NB4 (cell line): ENCODE results near the gene LRRC3C.
A peak's percentile ranks its signal among the peaks of the same experiment; 100 is the strongest.

Experiments
- DNase-seq: peaks from one replicate; pipeline ENCODE4 v3.0.0; 2010; ENCODE audit warnings: low read depth
- H3K4me3 ChIP-seq: one replicate; pipeline ENCODE4 v1.5.1; 2011; ENCODE audit warnings: mild to moderate bottlenecking, low read depth, low read length, moderate library complexity
- MYC ChIP-seq: IDR thresholded peaks from 2 replicates; pipeline ENCODE4 v1.6.1; 2011; ENCODE audit warnings: low read depth, low read length
- POLR2A ChIP-seq: IDR thresholded peaks from 2 replicates; pipeline ENCODE4 v1.6.1; 2011; ENCODE audit warnings: mild to moderate bottlenecking; ENCODE audit not compliant: insufficient read length; ENCODE audit errors: extremely low read depth
- TF ChIP-seq, protein P1 (sequence below): IDR thresholded peaks from 2 replicates; pipeline ENCODE4 v1.6.1; 2011; ENCODE audit warnings: low read depth, low read length
- TF ChIP-seq, protein P2 (sequence below): IDR thresholded peaks from one replicate; pipeline ENCODE4 v1.5.1; 2012; ENCODE audit warnings: low read depth, low read length

The LRRC3C gene

DNA sequence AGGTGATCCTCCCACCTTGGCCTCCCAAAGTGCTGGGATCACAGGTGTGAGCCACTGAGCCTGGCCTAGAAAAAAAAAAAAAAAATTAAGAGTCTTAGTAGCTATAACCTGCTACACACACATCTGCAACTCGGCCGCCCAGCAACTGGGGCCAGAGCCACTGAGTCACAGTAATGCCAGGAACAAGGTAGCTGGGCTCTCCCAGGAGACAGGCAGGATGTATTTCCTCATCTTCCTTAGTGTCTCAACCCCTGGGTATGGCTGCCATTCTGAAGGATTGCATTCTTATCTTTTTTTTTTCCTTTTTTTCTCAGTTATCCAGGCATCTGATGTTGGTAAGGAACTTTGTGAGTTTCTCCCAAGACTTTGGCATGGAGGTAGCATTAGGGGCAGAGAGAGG lies 46.0 kb downstream of the LRRC3C start:
- no peak for DNase-seq
- H3K4me3 ChIP-seq, result no peak overlapping the region
- no peak for TF ChIP-seq MYC
- TF ChIP-seq POLR2A, result no peak
- TF ChIP-seq, protein P1, sequence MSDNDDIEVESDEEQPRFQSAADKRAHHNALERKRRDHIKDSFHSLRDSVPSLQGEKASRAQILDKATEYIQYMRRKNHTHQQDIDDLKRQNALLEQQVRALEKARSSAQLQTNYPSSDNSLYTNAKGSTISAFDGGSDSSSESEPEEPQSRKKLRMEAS, result no peak
- TF ChIP-seq, protein P2, sequence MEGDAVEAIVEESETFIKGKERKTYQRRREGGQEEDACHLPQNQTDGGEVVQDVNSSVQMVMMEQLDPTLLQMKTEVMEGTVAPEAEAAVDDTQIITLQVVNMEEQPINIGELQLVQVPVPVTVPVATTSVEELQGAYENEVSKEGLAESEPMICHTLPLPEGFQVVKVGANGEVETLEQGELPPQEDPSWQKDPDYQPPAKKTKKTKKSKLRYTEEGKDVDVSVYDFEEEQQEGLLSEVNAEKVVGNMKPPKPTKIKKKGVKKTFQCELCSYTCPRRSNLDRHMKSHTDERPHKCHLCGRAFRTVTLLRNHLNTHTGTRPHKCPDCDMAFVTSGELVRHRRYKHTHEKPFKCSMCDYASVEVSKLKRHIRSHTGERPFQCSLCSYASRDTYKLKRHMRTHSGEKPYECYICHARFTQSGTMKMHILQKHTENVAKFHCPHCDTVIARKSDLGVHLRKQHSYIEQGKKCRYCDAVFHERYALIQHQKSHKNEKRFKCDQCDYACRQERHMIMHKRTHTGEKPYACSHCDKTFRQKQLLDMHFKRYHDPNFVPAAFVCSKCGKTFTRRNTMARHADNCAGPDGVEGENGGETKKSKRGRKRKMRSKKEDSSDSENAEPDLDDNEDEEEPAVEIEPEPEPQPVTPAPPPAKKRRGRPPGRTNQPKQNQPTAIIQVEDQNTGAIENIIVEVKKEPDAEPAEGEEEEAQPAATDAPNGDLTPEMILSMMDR, result no peak

DNA sequence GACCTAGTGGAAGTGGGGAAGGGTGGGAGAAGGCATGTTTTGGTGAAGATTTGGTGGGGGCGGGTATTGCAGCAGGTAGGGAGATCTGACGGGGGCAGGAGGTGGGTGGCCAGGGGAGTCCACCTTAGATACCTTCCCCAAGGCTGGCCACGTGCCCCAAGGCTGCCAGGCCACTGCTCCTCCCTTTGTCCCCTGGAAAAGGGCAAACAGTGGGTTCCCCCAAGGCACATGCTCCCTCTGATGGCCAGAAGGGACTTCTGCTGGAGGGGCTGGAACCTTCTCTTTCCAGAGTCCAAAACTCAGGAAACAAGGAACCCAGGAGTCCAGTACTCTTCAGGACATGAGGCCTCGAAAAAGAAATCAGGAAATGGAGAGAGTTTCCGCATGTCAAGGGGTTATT lies 46.9 kb downstream of the LRRC3C start:
- DNase-seq, result no peak
- TF ChIP-seq POLR2A, result no peak
- TF ChIP-seq, protein P1, result no peak
- TF ChIP-seq, protein P2, result no peak
- TF ChIP-seq MYC, result no peak
- no peak overlapping the region for H3K4me3 ChIP-seq

DNA sequence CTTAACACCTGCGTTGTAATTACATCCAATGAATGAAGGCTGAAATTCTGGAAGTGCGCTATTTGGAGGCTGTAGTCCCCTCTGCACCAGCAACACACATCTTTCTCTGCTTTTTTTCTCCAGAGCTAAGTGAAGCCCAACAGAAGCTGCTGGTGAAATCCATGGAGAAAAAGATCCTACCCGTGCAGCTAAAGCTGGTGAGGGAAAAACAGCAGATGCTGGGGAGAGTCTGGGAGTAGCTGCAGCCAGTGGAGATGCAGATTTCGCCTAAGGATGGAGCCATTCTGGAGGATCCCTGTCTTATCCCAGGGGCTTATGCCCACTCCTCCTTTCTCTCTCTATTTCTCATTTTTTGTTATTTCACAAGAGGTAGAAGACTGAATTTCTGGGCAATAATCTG lies 48.3 kb downstream of the LRRC3C start:
- no peak overlapping the region for H3K4me3 ChIP-seq
- TF ChIP-seq MYC, result no peak
- TF ChIP-seq, protein P2, result no peak
- TF ChIP-seq, protein P1, result no peak
- TF ChIP-seq POLR2A, result no peak
- DNase-seq, result no peak

DNA sequence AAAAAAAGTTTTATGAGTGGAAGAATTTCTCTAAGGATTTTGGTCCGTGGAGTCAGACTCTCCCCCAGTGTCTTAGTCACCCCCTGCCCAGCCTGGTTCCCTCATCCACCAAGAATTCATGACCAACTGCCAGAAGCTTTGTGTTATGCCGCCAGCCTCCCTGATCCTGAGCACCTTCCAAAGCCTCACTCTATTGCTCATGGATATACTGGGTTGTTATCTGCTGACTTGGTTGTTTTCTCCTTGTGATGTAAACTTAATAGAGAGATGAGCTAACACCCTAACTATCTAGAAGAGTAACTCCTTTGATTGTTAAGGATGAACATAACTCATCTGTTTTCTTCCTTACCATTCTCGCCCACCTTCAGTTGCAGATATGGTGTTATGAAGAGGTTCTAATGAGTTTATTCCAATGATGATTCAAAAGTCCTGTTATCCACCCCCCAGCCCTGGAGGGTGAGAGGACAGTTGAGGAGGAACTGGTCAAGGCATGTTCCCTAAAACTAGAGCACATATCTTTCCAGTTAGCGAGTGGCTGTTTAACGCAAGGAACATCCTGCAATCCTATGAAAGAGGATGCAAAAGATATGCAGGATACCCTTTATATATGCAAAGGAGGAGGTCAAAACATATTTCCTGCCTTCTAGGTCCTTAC lies 51.6 kb downstream of the LRRC3C start:
- DNase-seq, result no peak
- TF ChIP-seq, protein P2, result no peak
- TF ChIP-seq, protein P1, result no peak
- TF ChIP-seq MYC (no peak), POLR2A (no peak)
- peak overlapping the region; percentile 71 for H3K4me3 ChIP-seq

DNA sequence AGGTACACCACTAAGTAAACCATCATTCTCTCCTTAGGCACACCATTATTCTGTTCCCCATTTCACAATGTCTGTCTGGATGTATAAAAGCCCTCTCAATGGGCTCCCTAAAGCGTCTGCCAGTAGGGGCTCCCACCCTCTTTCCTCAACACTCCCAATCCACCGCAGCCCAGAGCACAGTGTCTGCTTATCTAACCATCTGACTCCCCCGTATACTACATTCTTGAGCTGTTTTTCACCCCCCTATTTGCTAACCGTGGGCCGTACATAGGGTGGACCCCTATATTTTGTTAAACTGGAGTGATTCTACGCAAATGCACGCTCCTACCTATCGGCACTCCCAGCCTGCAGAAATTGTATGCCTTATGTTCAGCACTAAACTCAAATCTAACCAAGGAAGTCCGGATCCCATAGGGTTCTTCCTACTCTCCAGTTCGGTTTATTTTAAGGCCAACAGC lies 52.4 kb downstream of the LRRC3C start:
- TF ChIP-seq, protein P1, result 0 out of 2 replicates have a peak, but pooled peaks have one; percentile 6
- no peak for TF ChIP-seq MYC
- no peak for TF ChIP-seq POLR2A
- TF ChIP-seq, protein P2, result peak; percentile 48
- DNase-seq, result peak; percentile 89
- peak overlapping the region; percentile 71 for H3K4me3 ChIP-seq
